HG02981 (cell line): ENCODE results near the gene KCNJ10.
A peak's percentile ranks its signal among the peaks of the same experiment; 100 is the strongest.

Experiments
- ATAC-seq: cut with Tn5 transposase; IDR thresholded peaks from one replicate; pipeline ENCODE4 v1.9.1; 2021; ENCODE audit warnings: mild to moderate bottlenecking, moderate library complexity; ENCODE audit not compliant: unreplicated experiment

The KCNJ10 gene

GRCh38 chr1:160099716-160100375 is 29.9 kb upstream of the KCNJ10 start:
- ATAC-seq: no peak

GRCh38 chr1:160098852-160099561 is 29.0 kb upstream of the KCNJ10 start:
- peak; percentile 79 for ATAC-seq

- peak; percentile 40 for ATAC-seq
These were observed 28.2 kb upstream of the KCNJ10 start, which contains the start of gene IGSF8 for GRCh38 chr1:160097911-160098851. TSS of gene IGSF8 (minus strand) at chr1:160098619. CDS start at chr1:160098472, 147 bp downstream.

GRCh38 chr1:160097151-160097910 is 27.4 kb upstream of the KCNJ10 start:
- no peak for ATAC-seq

- no peak for ATAC-seq
These were observed 26.5 kb upstream of the KCNJ10 start for GRCh38 chr1:160096274-160097116.

- ATAC-seq: no peak
These were observed 25.6 kb upstream of the KCNJ10 start for GRCh38 chr1:160095382-160096105.

GRCh38 chr1:160094806-160095205 is 24.8 kb upstream of the KCNJ10 start:
- ATAC-seq: no peak

- no peak for ATAC-seq
These were observed 24.3 kb upstream of the KCNJ10 start for GRCh38 chr1:160094291-160094625.

GRCh38 chr1:160093624-160094290 is 23.8 kb upstream of the KCNJ10 start:
- no peak for ATAC-seq

GRCh38 chr1:160093069-160093395 is 23.1 kb upstream of the KCNJ10 start:
- no peak for ATAC-seq

GRCh38 chr1:160092366-160093068 is 22.6 kb upstream of the KCNJ10 start:
- ATAC-seq: no peak

GRCh38 chr1:160091666-160092223 is 21.8 kb upstream of the KCNJ10 start:
- ATAC-seq: no peak

GRCh38 chr1:160090760-160091159 is 20.8 kb upstream of the KCNJ10 start:
- ATAC-seq: no peak

- ATAC-seq: no peak
These were observed 19.9 kb upstream of the KCNJ10 start for GRCh38 chr1:160089883-160090282.

- ATAC-seq: no peak
These were observed 17.2 kb upstream of the KCNJ10 start for GRCh38 chr1:160087118-160087662.

- no peak for ATAC-seq
These were observed 16.5 kb upstream of the KCNJ10 start for GRCh38 chr1:160086456-160086892.

GRCh38 chr1:160085686-160086455 is 15.9 kb upstream of the KCNJ10 start:
- ATAC-seq: peak; percentile 48
